ENCODE data around the gene DHRS3.
"Not testable (repeated sequence)": the region's sequence is repeated elsewhere in the genome, so short reads cannot be mapped to it uniquely, and the experiment has no call there.

DNA sequence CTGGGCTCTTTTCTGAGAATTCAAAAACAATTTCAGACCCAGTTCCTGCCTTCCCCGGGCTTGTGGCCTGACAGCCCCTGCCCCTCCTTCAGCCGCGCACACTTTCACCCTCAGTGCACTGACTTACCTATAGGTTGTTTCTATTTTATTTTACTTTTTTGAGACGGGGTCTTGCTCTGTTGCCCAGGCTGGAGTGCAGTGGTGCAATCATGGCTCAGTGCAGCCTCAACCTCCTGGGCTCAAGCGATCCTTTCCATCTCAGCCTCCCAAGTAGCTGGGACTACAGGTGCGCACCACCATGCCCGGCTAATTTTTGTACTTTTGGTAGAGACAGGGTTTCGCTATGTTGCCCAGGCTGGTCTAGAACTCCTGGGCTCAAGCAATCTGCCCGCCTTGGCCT, 27.4 kb upstream of the DHRS3 start:
- not testable (repeated sequence) for TF ChIP-seq POLR2A (IDR thresholded peaks at IDR 0.05)
- TF ChIP-seq, protein P1, sequence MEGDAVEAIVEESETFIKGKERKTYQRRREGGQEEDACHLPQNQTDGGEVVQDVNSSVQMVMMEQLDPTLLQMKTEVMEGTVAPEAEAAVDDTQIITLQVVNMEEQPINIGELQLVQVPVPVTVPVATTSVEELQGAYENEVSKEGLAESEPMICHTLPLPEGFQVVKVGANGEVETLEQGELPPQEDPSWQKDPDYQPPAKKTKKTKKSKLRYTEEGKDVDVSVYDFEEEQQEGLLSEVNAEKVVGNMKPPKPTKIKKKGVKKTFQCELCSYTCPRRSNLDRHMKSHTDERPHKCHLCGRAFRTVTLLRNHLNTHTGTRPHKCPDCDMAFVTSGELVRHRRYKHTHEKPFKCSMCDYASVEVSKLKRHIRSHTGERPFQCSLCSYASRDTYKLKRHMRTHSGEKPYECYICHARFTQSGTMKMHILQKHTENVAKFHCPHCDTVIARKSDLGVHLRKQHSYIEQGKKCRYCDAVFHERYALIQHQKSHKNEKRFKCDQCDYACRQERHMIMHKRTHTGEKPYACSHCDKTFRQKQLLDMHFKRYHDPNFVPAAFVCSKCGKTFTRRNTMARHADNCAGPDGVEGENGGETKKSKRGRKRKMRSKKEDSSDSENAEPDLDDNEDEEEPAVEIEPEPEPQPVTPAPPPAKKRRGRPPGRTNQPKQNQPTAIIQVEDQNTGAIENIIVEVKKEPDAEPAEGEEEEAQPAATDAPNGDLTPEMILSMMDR (IDR thresholded peaks at IDR 0.05), result not testable (repeated sequence)
